ENCODE data around the gene JPH4.
"Not testable (repeated sequence)": the region's sequence is repeated elsewhere in the genome, so short reads cannot be mapped to it uniquely, and the experiment has no call there.

Gene JPH4

DNA sequence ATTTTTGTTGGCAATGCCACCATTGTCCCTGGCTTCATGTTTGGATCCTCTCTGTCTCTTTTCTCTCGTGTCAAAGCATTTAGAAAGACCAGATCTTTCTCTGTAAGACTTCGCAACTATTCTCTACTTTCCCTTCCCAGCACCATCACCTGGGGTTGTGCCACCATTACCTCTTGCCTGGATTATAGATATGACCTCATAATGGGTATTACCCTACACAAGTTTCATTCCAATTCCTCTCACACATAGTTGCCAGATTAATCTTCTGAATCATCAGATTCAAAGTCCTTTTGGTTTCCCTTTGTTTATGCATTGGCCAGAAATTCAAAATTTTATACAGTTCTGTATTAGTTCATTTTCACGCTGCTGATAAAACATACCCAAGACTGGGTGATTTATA is 30.4 kb upstream of the JPH4 start:
- DNase-seq (ENCODE audit: low spot score), result no peak

DNA sequence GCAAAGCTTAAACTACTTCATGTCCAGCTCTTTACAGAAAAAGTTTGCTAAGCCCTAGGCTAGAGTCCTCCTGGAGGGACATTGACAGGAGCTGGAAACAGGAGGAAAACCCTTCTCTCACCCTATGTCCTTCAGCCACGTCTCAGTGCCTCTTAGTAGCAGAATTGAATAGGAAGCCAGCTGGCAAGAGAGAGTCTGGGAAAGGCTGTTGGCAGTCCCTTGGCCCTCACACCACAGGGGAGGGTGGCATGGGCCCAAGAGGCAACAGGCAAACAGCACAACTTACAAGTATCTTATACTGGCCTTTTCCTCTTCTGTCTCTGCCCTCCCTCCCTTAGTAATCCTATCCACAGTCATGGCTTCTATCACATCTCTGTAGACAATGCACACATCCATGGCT is 29.9 kb upstream of the JPH4 start:
- no peak for DNase-seq (ENCODE audit: low spot score)

DNA sequence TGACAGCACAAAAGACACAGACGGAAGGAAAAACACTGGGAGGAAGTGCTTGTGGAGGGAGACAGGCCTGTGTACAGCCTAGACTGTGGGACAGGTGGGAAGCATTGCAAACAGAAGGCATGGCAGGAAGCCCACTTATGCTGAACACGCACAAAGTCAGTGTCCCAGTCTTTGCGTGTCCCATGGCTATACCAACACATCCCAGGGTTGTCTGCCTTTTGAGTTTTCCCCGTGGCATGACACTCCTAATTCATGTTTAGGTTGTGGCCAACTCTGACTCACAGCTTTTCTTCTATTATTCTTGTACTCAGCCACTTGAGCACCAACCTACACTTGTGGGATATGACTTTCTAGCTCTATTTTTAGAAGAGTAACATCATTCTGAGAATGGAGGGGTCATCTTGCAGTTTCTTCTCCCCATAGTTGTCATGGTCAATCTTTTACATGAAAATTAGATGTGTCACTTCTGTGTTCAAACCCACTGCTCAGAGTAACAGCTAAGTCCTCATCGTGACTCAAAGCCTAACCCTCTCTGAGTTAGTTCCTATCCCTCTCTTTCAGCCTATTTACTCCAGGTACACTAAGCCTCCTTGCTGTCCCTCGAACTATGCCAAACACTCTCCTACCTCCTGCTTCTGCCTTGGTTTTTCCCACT is 27.5 kb upstream of the JPH4 start:
- peak; percentile 44 for DNase-seq (ENCODE audit: low spot score)

DNA sequence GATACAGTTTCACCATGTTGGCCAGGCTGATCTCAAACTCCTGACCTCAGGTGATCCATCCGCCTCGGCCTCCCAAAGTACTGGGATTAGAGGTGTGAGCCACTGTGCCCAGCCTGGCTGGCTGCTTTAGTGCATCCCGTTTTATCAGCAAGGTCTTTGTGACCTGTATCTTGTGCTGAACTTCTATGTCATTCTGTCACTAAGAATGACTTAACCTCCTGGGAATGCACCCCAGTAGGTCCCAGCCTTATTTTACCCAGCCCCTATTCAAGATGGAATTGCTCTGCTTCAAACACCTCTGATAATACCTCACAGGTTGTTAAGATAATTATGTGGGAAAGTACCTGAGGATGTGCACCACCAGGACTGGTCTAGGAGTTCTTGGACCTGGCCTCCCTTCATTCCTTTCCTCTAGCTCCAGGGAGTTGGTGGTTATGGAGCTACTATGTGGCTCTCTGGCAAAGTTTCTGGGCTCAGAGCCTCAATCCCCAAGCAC is 26.1 kb upstream of the JPH4 start:
- peak; percentile 18 for DNase-seq (ENCODE audit: low spot score)

DNA sequence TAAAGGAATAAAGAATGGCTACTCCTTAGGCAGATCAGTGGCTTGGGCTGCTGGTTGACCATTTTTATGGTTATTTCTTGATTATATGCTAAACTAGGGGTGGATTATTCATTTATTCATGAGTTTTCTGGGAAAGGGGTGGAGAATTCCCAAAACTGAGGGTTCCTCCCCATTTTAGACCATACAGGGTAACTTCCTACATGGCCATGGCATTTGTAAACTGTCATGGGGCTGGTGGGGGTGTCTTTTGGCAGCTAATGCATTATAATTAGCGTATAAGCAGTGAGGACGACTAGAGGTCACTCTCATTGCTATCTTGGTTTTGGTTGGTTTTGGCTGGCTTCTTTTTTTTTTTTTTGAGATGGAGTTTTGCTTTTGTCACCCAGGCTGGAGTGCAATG is 25.6 kb upstream of the JPH4 start:
- DNase-seq (ENCODE audit: low spot score), result no peak

DNA sequence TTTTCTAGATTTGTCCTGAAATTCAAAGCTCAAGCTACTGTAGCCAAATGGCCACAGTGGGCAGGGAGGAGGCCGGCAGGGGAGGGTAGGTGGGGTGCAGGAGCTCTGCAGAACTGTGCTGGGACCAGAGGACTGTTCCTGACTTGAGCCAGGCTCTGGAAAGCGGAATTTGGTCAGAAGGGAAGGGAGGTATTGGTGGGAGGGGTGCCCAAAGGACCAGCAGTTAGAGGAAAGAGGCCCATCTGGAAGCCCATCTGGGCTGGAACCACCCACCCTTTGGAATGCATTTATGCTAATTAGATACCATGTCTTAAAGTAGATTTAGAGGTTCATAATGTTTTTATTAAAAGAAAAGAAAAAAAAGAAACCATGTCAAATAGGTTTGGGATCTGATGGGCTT is 24.5 kb upstream of the JPH4 start:
- DNase-seq (ENCODE audit: low spot score), result no peak

DNA sequence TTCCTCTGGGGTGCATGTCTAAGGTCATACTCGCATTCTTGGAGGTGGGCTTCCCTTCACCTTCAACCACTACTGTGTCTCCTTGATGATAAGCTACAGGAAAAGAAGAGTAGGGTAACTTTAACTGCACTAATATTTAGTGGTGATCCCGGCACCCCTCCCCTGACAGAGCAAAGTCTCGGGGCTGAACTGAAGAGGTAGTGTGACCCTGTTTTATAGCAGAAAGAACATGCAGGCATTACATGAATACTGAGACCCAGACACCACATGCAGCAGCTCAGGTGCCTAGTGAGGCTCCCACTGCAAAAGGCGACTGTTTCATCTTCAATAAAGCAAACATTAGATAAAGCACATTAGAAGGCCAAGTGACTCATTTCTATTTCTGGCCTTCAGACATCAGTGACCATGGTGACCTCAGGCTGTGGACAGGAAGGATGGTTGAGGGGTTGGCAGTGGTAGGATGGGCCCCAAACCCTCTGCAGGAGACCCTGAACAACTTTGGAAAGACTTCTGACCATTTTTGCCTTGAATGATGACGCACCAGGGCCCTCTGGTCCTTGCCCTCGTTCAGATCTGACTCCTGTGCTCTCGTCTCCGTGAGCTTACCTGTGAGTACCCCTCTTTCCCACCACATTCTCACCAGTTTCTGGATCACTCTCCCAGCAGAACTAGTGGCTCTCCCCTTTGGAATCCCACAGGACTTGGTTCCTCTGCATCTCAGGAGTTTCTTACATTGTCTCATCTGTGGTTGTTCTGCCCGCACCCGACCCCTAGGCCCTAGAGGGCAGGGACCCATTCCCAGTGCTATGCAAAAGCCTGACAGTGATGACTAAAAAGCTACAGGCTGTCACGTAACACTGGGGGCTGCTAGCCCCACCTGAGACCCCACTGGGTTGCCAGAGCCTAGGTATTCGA is 23.8 kb upstream of the JPH4 start:
- peak; percentile 41 for DNase-seq (ENCODE audit: low spot score)

DNA sequence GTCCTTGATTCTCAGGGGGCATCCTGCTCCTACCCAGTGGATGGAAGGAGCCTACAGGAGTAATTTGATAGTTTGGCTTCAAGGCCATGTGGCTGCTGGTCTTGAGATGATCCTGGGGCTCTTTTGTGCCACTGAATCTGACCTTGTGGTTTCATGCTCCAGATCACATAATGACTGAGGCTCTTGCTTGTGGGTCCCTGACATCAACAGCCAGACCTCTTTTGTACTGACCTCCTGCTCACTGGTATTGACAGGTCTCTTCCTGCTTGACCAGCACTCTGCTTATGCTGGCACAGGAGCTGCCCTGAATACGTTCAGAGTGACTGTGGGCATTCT is 23.2 kb upstream of the JPH4 start:
- DNase-seq (ENCODE audit: low spot score), result peak; percentile 65

DNA sequence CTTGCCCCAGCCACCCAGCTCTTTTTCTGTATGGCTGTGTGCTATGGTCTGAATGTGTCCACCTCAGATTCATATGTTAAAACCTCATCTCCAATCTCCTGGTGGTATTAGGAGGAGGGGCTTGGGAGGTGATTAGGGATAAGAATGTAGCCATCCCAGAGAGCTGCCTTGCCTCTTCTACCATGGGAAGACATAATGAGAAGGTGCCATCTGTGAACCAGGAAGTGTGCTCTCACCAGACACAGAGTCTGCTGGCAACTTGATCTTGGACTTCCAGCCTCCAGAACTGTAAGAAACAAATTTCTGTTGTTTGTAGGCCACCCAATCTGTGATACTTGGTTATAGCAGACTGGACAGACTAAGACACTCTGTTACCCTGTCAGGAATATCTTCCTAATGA is 22.8 kb upstream of the JPH4 start:
- no peak for DNase-seq (ENCODE audit: low spot score)

DNA sequence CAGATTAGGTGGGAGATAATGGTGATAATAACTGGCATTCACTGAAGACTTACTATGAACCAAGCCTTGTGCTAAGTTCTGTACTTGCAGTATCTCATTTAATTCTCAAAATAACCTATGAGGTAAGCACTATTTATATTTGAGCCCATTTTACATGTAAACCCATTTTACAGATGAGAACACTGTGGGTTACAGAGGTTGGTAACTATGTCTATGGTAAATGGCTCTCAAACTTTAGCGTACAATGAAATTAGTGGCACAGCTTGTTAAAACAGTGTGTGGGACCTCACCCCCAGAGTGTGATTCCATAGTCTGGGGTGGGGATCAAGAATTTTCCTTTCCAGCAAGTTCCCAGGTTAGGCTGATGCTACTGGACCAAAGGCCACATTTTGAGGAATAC is 22.2 kb upstream of the JPH4 start:
- DNase-seq (ENCODE audit: low spot score), result no peak

DNA sequence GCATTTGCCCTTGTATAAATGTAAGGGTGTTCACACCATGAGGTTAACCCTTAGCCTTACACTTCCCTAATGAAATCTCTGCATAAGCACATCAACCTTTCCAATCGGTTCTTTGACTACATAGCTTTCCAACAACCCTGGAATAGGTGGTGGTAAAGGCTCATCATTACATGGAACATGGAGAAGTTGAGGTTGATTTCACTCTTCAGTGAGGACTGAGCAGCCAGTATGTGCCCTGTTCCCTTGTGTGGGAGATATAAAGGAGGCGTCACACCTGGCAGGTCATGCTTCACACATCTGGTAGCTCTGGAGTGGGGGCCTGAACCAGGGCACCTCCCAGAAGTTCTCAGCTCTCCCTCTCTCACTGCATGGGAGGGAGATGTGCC is 21.7 kb upstream of the JPH4 start:
- DNase-seq (ENCODE audit: low spot score), result no peak

DNA sequence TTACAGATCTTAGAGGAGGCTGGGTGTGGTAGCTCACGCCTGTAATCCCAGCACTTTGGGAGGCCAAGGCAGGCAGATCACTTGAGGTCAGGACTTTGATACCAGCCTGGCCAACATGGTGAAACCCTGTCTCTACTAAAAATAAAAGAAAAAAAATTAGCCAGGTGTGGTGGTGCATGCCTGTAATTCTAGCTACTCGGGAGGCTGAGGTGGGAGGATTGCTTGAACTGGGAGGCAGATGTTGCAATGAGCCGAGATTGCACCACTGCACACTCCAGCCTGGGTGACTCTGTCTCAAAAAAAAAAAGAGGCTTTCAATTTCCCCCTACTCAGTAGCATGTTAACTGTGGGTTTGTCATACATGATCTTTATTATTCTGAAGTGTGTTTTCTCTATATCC is 15.6 kb upstream of the JPH4 start:
- not testable (repeated sequence) for DNase-seq (ENCODE audit: low spot score)

DNA sequence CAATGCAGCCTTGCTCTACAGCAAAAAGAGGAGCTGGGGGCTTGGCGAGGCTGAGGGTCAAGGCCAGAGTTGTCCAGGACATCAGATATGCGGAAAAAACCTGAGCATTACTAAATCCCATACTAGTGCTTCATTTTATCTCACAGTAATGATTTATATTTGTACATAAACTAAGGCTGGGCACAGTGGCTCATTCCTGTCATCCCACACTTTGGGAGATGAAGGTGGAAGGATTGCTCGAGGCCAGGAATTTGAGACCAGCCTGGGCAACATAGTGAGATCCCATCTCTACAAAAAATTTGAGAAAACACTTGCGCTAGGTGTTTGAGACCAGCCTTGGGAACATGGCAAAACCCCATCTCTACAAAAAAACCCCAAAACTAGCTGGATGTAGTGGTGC is 11.6 kb upstream of the JPH4 start:
- DNase-seq (ENCODE audit: low spot score), result no peak

DNA sequence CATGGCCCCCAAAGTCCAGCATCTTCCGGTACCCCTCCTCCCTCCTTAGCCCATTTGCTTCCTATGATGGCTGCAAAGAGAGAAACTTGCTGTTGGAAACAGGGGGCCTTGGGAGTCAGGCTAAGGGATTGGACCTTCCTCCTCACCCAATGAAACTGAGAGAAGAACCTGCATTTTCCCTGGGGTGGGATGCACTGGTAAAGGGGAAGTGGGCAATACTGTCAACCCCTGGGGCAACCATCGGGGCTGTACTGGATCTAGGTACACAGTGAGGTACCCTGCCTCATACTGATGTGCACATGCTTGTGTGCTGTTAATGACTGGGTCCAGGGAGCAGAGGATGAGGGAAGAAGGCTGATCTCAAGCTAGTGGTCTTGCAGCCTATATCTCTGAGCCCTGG is 11.0 kb upstream of the JPH4 start:
- no peak for DNase-seq (ENCODE audit: low spot score)

DNA sequence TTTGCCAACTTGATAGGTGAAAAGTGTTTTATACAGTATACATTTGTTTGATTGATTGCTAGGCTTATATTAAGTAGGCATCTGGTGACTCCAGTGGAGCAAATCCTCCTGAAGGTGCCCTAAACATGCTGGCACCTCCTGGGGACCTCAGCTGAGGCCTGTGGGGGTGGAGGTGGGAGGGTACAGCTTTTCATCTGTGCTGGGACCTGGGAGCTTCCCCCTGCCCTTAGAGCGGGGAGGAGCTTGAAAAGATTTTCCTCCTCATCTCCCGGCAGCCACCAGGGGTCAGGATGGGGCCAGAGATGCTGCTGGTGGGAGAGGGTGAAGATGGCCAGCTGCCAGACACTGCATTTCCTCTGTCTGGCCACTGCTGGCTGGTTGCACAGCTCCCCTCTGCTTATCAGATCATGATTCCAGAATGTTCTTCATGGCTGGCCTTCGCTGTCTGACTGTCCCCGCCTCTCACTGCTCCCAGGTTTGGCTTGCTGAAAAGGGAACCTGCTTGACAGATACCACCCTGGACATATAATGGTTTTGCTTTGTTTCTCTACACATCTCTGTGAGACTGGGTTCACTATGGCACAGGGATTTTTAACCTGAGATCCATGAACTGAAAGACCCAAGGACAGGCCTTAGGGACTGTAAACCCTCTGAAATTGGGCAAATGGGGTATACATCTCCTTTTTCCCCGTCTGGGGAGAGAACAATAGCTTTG is 10.5 kb upstream of the JPH4 start:
- peak; percentile 87 for DNase-seq (ENCODE audit: low spot score)

DNA sequence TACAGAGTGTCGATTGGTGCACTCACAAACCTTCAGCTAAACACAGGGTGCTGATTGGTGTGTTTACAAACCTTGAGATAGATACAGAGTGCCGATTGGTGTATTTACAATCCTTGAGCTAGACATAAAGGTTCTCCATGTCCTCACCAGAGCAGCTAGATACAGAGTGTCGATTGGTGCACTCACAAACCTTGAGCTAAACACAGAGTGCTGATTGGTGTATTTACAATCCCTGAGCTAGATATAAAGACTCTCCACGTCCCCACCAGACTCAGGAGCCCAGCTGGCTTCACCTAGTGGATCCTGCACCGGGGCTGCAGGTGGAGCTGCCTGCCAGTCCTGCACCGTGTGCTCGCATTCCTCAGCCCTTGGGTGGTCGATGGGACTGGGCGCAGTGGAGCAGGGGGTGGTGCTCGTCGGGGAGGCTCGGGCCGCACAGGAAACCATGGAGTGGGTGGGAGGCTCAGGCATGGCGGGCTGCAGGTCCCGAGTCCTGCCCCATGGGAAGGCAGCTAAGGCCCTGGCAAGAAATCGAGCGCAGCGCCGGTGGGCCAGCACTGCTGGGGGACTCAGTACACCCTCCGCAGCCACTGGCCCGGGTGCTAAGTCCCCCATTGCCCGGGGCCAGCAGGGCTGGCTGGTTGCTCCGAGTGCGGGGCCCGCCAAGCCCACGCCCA is 6.1 kb upstream of the JPH4 start:
- DNase-seq (ENCODE audit: low spot score), result not testable (repeated sequence)

DNA sequence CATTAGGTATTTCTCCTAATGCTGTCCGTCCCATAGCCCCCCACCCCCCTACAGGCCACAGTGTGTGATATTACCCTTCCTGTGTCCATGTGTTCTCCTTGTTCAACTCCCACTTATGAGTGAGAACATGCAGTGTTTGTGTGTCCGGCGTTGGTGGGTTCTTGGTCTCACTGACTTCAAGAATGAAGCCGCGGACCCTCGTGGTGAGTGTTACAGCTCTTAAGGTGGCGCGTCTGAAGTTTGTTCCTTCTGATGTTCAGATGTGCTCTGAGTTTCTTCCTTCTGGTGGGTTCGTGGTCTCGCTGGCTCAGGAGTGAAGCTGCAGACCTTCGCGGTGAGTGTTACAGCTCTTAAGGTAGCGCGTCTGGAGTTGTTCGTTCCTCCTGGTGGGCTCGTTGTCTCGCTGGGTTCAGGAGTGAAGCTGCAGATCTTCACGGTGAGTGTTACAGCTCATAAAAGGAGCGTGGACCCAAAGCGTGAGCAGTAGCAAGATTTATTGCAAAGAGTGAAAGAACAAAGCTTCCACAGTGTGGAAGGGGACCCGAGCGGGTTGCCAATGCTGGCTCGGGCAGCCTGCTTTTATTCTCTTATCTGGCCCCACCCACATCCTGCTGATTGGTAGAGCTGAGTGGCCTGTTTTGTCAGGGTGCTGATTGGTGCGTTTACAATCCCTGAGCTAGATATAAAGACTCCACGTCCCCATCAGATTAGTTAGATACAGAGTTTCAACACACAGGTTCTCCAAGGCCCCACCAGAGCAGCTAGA is 5.4 kb upstream of the JPH4 start:
- DNase-seq (ENCODE audit: low spot score), result not testable (repeated sequence)

DNA sequence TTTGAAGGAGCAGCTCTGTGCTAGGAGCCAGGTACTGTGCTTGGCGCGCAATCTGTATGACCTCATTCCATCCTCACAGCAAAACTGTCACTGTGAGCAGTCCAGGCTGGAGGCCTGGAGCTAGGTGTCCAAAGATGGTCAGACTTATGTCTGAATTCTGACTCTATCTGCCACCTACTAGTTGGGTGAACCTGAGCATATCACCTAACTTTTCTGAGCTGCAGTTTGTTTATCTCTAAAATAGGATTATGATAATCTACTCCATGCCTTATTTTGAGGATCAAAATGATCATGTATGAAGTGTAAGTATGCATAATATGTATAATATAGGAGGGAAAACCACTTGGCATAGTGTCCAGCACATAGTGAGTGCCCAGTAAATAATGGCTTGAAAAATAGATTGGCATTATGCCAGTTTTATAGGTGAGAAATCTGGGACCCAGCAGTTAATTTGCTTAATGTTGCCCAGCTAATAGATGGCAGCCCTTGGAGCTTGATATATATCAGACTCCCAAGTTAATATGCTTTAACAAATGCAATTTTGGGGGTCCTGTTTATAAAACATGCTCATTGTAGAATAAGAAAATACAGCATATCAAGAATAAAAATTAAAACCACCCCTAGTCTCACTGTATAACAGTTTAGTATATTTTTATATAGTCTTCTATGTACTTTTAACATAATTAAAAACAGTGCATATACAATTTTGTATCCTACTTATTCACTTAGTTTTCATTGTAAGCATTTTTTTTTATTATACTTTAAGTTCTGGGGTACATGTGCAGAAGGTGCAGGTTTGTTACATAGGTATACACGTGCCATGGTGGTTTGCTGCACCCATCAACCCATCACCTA is 4.5 kb upstream of the JPH4 start:
- DNase-seq (ENCODE audit: low spot score), result no peak

DNA sequence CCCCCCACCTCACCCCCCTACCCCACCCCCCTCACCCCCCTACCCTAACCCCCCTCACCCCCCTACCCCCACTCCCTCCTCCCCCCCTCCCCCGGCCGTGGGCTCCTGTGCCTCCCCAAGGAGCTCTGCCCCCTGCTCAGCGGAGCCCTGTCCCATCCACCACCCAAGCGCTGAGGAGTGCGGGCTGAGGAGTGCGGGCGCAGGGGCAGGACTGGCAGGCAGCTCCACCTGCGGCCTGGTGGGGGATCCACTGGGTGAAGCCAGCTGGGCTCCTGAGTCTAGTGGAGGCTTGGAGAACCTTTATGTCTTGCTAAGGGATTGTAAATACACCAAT is 2.3 kb upstream of the JPH4 start:
- DNase-seq (ENCODE audit: low spot score), result no peak

DNA sequence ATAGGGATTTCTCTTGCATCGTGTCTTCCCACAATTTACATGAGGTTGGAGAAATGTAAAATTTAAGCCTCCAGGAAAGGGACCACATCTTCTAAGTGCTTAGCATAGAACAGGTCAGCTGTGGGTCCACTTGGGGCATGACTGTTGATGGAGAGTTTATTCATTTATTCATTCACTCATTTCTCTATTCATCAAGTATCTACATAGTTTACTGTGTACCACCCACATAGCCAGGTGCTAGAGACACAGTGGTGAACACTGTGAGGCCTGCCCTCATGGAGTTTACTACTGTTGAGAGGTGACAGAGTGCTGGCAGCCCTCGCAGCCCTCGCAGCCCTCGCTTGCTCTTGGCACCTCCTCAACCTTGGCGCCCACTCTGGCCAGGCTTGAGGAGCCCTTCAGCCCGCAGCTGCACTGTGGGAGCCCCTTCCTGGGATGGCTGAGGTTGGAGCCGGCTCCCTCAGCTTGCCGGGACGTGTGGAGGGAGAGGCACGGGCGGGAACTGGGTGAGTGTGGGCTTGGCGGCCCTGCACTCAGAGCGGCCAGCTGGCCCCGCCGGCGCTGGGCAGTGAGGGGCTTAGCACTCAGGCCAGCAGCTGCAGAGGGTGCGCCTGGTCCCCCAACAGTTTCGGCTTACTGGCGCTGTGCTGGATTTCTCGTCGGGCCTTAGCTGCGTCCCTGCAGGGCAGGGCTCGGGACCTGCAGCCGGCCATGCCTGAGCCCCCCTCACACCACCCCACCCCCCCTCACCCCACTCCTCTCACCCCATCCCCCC is 1.7 kb upstream of the JPH4 start:
- DNase-seq (ENCODE audit: low spot score), result no peak
